IMR-90 (cell line): ENCODE data around the gene FAM81A. TPM values are rescaled to one million over a fixed set of nuclear protein-coding genes. Genes with fewer than 3 reads are reported as not detected.

ENCODE experiments used
- ATAC-seq: fragments of 200-7000 bp; cut with Tn5 transposase; 2 replicates; pipeline ENCODE4 v1.9.1; 2020; ENCODE audit warnings: low read depth, mild to moderate bottlenecking, moderate library complexity
- BruUV-seq: library from RNA; stranded (reverse); fragments of 400-500 nt; replicated peaks from 2 replicates; lab custom pipeline; 2021; lab: Mats Ljungman, UMichigan
- CTCF ChIA-PET: fragments of 300-600 bp; formaldehyde crosslinking; extraction: SDS; loops from one replicate; lab custom pipeline; 2021; ENCODE audit warnings: antibody characterized with exemption; lab: Yijun Ruan, JAX
- POLR2A ChIA-PET: fragments of 300-600 bp; sonication (Branson Sonifier 250); formaldehyde crosslinking; loops from one replicate; lab custom pipeline; 2022; ENCODE audit warnings: antibody characterized with exemption; ENCODE audit not compliant: unreplicated experiment; lab: Charles Lee
- DNase-seq: peaks from one replicate; pipeline ENCODE4 v3.0.0; 2013
- H2AFZ ChIP-seq: replicated peaks from 2 replicates; pipeline ENCODE3; 2013; ENCODE audit warnings: low read length, mild to moderate bottlenecking; ENCODE audit not compliant: poor library complexity
- H2AK5ac ChIP-seq: 2 replicates; pipeline ENCODE4 v1.6.1; 2013; ENCODE audit warnings: low read depth, low read length, inconsistent platforms
- H2AK9ac ChIP-seq: replicated peaks from 2 replicates; pipeline ENCODE3; 2013; ENCODE audit warnings: mild to moderate bottlenecking, low read depth, low read length, moderate library complexity; ENCODE audit not compliant: poor library complexity
- H2BK120ac ChIP-seq: 2 replicates; pipeline ENCODE4 v1.6.1; 2013; ENCODE audit warnings: low read depth, low read length, inconsistent platforms
- H2BK15ac ChIP-seq: 3 replicates; pipeline ENCODE4 v1.6.1; 2013; ENCODE audit warnings: low read depth, low read length, inconsistent platforms
- H2BK20ac ChIP-seq: 2 replicates; pipeline ENCODE4 v1.6.1; 2013; ENCODE audit warnings: low read depth, mild to moderate bottlenecking, inconsistent platforms, low read length, moderate library complexity
- H2BK5ac ChIP-seq: 2 replicates; pipeline ENCODE4 v1.6.1; 2013; ENCODE audit warnings: mild to moderate bottlenecking, low read depth, low read length, inconsistent platforms; ENCODE audit not compliant: poor library complexity, severe bottlenecking
- H3K14ac ChIP-seq: replicated peaks from 2 replicates; pipeline ENCODE4 v1.6.1; 2013; ENCODE audit warnings: low read depth, low read length, inconsistent platforms
- H3K18ac ChIP-seq: 2 replicates; pipeline ENCODE4 v1.6.1; 2013; ENCODE audit warnings: low read depth, low read length, control low read depth
- H3K23ac ChIP-seq: 2 replicates; pipeline ENCODE4 v1.6.1; 2013; ENCODE audit warnings: low read depth, low read length, inconsistent platforms
- H3K27ac ChIP-seq: 2 replicates; pipeline ENCODE4 v1.5.1; 2013; ENCODE audit warnings: mild to moderate bottlenecking, control low read depth, low read length; ENCODE audit not compliant: insufficient read depth
- H3K27me3 ChIP-seq: 2 replicates; pipeline ENCODE4 v1.6.1; 2013; ENCODE audit warnings: low read length; ENCODE audit not compliant: control insufficient read depth, insufficient read depth
- H3K36me3 ChIP-seq: 2 replicates; pipeline ENCODE4 v1.6.1; 2013; ENCODE audit warnings: low read length, mixed read lengths; ENCODE audit not compliant: control insufficient read depth, insufficient read depth
- H3K4ac ChIP-seq: 2 replicates; pipeline ENCODE4 v1.6.1; 2013; ENCODE audit warnings: low read depth, low read length, inconsistent platforms
- H3K4me1 ChIP-seq: 2 replicates; pipeline ENCODE4 v1.6.1; 2013; ENCODE audit warnings: low read length, mixed read lengths; ENCODE audit not compliant: control insufficient read depth, insufficient read depth
- H3K4me2 ChIP-seq: 2 replicates; pipeline ENCODE4 v1.6.1; 2013; ENCODE audit warnings: low read depth, mild to moderate bottlenecking, control low read depth, low read length, moderate library complexity
- H3K4me3 ChIP-seq: 2 replicates; pipeline ENCODE4 v1.5.1; 2013; ENCODE audit warnings: low read depth, mild to moderate bottlenecking, control low read depth, low read length, moderate library complexity; ENCODE audit not compliant: insufficient read depth
- H3K56ac ChIP-seq: 2 replicates; pipeline ENCODE4 v1.6.1; 2013; ENCODE audit warnings: low read length, inconsistent platforms; ENCODE audit not compliant: insufficient read depth; ENCODE audit errors: extremely low read depth
- H3K79me1 ChIP-seq, 2 experiments: 2 replicates each; pipeline ENCODE4 v1.6.1; 2013; ENCODE audit warnings: low read length in 2 of 2, inconsistent platforms in 1 of 2, low read depth in 1 of 2
- H3K9ac ChIP-seq: 2 replicates; pipeline ENCODE4 v1.6.1; 2013; ENCODE audit warnings: low read depth, low read length, control low read depth
- H3K9me1 ChIP-seq: 2 replicates; pipeline ENCODE4 v1.6.1; 2013; ENCODE audit warnings: low read length, inconsistent platforms; ENCODE audit not compliant: insufficient read depth
- H3K9me3 ChIP-seq: 2 replicates; pipeline ENCODE4 v1.6.1; 2013; ENCODE audit warnings: low read length; ENCODE audit not compliant: control insufficient read depth, insufficient read depth
- H4K20me1 ChIP-seq: 2 replicates; pipeline ENCODE4 v1.6.1; 2013; ENCODE audit warnings: low read length, inconsistent platforms; ENCODE audit not compliant: insufficient read depth
- H4K5ac ChIP-seq: 2 replicates; pipeline ENCODE4 v1.6.1; 2013; ENCODE audit warnings: mild to moderate bottlenecking, low read depth, low read length, control low read depth
- H4K8ac ChIP-seq, 2 experiments: 2 replicates each; pipeline ENCODE4 v1.6.1; 2013; ENCODE audit warnings: low read depth in 2 of 2, low read length in 2 of 2, control low read depth in 1 of 2, inconsistent platforms in 1 of 2
- H4K91ac ChIP-seq: 2 replicates; pipeline ENCODE4 v1.6.1; 2013; ENCODE audit warnings: low read depth, low read length, inconsistent platforms; ENCODE audit not compliant: insufficient read depth
- CEBPB ChIP-seq: IDR thresholded peaks from 2 replicates; pipeline ENCODE4 v1.6.1; 2012; ENCODE audit warnings: low read depth, low read length, improper control_type of control experiment
- RFX5 ChIP-seq: IDR thresholded peaks from 2 replicates; pipeline ENCODE4 v1.8.0; 2012; ENCODE audit warnings: low read depth, mild to moderate bottlenecking, low read length, moderate library complexity
- WGBS, 2 experiments: methylation state at CpG; one replicate each; pipeline versions ENCODE4 v1.1.5 to v1.1.7; 2013; ENCODE audit warnings: missing lambda C conversion rate in 2 of 2; ENCODE audit not compliant: insufficient read length in 1 of 2; ENCODE audit errors: extremely low coverage in 2 of 2; 5-methylcytosine and 5-hydroxymethylcytosine counted together
- dilution Hi-C: fragments of 300-500 bp; cut with HindIII; formaldehyde crosslinking; loops from one replicate; pipeline ENCODE4 v1.14.3; 2018; ENCODE audit warnings: low sequenced_read_pairs; ENCODE audit not compliant: unreplicated experiment
- in situ Hi-C: fragments of 300-500 bp; cut with MboI; formaldehyde crosslinking; loops from 3 replicates; pipeline ENCODE4 v1.14.3; 2019; ENCODE audit warnings: low sequenced_read_pairs, inconsistent platforms, mixed read lengths
- intact Hi-C: fragments of 100-400 bp; cut with micrococcal nuclease; formaldehyde crosslinking; loops from 2 replicates; pipeline ENCODE4 v1.10.0; 2022
- polyA plus RNA-seq, 3 experiments: library from polyadenylated mRNA; depleted of rRNA; stranded (reverse); fragments of >200 nt; gene quantifications; 2 replicates each; pipeline ENCODE4 v1.2.3, GENCODE V29; 2012; ENCODE audit warnings: low replicate concordance in 1 of 3
- total RNA-seq: library from RNA; depleted of rRNA; stranded (reverse); fragments of >200 nt; gene quantifications from 2 replicates; pipeline ENCODE4 v1.2.3, GENCODE V29; 2012

FAM81A gene
- total and polyA plus RNA-seq, 2 of the 4 experiments (the other 2 are of a cell fraction), result not detected

DNA sequence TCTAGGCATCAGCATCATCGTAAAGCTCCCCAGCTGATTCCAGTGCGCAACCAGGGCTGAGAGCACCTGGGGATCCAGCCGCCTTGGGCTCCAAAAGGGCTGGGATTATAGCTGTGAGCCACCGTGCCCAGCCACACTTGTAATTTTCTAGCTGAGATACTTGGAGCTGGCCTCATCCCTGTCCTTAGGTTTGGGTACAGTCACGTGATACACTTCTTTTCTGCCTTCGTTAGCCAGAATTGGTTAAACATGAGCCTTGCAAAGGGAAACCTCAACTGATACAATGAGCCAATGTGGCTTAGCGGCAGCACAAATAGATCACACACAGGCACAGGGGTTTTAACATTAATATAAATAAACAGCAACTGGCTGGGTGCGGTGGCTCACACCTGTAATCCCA lies 103.8 kb downstream of the FAM81A start:
- Histone ChIP-seq H2AK5ac (no peak overlapping the region), H2AFZ (no peak overlapping the region), H3K27me3 (peaks cover 22% of the 10 kb centered on the region), H3K14ac (no peak overlapping the region), H4K8ac (no peak overlapping the region), H3K56ac (no peak overlapping the region), H2BK5ac (no peak overlapping the region), H4K20me1 (no peaks in the 10 kb centered on the region), H2BK120ac (no peak overlapping the region), H3K4ac (no peak overlapping the region), H3K4me2 (no peak overlapping the region), H3K4me3 (no peak overlapping the region), H2BK15ac (no peak overlapping the region), H3K9me1 (no peaks in the 10 kb centered on the region), H3K36me3 (no peaks in the 10 kb centered on the region), H2BK20ac (no peak overlapping the region), H3K27ac (no peak overlapping the region), H3K79me1 (no peaks in the 10 kb centered on the region), H3K9me3 (no peaks in the 10 kb centered on the region), H3K4me1 (no peaks in the 10 kb centered on the region), H3K23ac (no peak overlapping the region), H4K5ac (no peak overlapping the region), H2AK9ac (no peak overlapping the region), H4K91ac (no peak overlapping the region), H3K9ac (no peak overlapping the region), H3K18ac (no peak overlapping the region)
- CTCF ChIA-PET, result no interaction called here
- in situ Hi-C loops (no loop called here), intact Hi-C loops (no loop called here), dilution Hi-C loops (no loop called here)
- POLR2A ChIA-PET, result no interaction called here
- 90% methylated on average over 4 of the region's 8 CpGs; no CpG with 5 or more reads in 1 of the 2 experiments for WGBS, 2 experiments
- BruUV-seq, result no TSS peak
- no peak for DNase-seq
- no peak for ATAC-seq
- TF ChIP-seq RFX5 (no peak), CEBPB (no peak)
